Measurements from ENCODE around the gene EIF3L. TPM values are rescaled to one million over a fixed set of nuclear protein-coding genes. Genes with fewer than 3 reads are reported as not detected.

EIF3L gene
- total and polyA plus RNA-seq, 10 of the 15 experiments (the other 5 are each of a cell fraction or from before 2014, with no cell fraction given) = 294 to 1,037 (median 618) TPM

DNA sequence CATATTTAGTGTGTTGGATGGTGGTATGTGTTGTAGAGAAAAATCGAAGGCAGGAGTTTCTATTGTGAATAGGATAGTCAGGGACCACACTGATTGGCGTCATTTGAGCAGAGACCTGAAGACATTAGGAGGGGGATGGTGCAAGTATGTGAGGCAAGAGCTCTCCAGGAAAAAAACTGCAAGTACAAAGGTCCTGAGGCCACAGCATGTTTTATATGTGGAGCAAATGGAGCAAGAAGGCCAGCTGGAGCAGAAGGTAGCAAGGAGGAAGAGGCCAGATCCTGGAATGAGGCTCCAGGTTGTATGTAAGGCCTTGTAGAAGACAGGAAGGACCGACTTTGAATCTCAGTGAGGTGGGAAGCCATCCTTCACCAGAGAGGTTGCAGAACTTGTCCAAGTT lies 42.7 kb downstream of the EIF3L start (continued):
- TF ChIP-seq, protein P1, sequence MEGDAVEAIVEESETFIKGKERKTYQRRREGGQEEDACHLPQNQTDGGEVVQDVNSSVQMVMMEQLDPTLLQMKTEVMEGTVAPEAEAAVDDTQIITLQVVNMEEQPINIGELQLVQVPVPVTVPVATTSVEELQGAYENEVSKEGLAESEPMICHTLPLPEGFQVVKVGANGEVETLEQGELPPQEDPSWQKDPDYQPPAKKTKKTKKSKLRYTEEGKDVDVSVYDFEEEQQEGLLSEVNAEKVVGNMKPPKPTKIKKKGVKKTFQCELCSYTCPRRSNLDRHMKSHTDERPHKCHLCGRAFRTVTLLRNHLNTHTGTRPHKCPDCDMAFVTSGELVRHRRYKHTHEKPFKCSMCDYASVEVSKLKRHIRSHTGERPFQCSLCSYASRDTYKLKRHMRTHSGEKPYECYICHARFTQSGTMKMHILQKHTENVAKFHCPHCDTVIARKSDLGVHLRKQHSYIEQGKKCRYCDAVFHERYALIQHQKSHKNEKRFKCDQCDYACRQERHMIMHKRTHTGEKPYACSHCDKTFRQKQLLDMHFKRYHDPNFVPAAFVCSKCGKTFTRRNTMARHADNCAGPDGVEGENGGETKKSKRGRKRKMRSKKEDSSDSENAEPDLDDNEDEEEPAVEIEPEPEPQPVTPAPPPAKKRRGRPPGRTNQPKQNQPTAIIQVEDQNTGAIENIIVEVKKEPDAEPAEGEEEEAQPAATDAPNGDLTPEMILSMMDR (IDR thresholded peaks at IDR 0.05 in 2 of 3, conservative IDR thresholded peaks at IDR 0.05 in 1 of 3; ENCODE audit: control insufficient read depth in 2 of 3, extremely low read depth in 1 of 3, insufficient read depth in 1 of 3, low read depth in 3 of 3, low read length in 3 of 3) = no peak

DNA sequence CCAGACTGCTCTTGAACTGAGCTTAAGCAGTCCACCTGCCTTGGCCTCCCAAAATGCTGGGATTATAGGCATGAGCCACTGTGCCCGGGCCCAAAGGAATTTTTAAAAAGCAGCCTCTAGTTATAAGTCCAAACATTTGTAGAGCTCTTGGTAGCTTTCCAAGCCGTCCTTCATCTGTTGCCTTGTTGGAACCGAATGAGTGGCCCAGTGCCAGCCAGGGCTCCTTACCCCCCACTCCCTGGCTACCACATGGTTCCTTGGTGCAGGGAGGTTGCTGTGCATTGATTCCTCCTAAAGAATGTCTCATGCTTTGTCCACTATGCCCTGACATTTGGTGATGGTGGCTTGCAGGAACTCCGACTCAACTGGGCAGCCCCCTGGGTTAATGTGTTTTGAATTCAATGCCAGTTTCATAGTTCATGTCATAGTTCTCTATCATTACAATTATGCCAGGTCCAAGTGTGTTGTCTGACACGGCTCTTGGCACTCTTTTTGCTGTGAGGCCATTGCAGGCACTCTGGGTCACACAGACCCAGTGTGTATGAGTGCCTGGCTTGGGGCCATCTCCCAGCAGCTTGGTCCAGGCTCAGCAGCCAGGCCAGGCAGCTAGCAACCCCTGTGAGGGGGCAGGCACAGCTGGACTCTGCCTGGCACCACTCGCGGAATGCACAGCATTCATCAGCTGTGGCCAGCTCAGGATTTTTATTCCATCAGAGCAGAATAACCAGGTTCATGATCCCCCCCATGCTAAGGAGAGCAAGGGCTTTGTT lies 43.5 kb downstream of the EIF3L start:
- ChIA-PET SMC1A (ENCODE audit: uncharacterized antibody, unreplicated experiment) (interaction anchor here (0.6 to 1.3 kb wide), 3 partner anchors 10 to 845 kb away, joined by 3 read pairs; partner anchors contain the start of genes C22orf23 and POLR2F), POLR2A (no interaction called here), RAD21 (ENCODE audit: unreplicated experiment) (interaction anchor here (0.6 kb wide), 1 partner anchor 640 kb away, joined by 3 read pairs; no protein-coding TSS in a partner anchor), CTCF (interaction anchor here (0.8 to 0.9 kb wide), 2 partner anchors 41 to 74 kb away, joined by 3 to 4 read pairs; no protein-coding TSS in a partner anchor)
- H3K4me3 ChIP-seq = no peak overlapping the region
- intact Hi-C loops (cut with micrococcal nuclease; ENCODE audit: unreplicated experiment) = no loop called here
- H4K20me1 ChIP-seq (ENCODE audit: control insufficient read depth, insufficient read depth) = no peaks in the 10 kb centered on the region
- no peak overlapping the region for H2AFZ ChIP-seq (ENCODE audit: control insufficient read depth, low read depth, low read length)
- no peaks in the 10 kb centered on the region for H3K79me2 ChIP-seq (ENCODE audit: control insufficient read depth, insufficient read depth, low read length)
- H3K27ac ChIP-seq (ENCODE audit: control insufficient read depth, insufficient read depth) = no peak overlapping the region
- peaks cover 11% of the 10 kb centered on the region for H3K4me1 ChIP-seq (ENCODE audit: control insufficient read depth, insufficient read depth, low read length)
- H3K9ac ChIP-seq (ENCODE audit: control insufficient read depth, insufficient read depth, low read length) = no peak overlapping the region
- H3K27me3 ChIP-seq (replicated peaks in 1 of 2; ENCODE audit: control insufficient read depth in 2 of 2, insufficient read depth in 2 of 2, low read length in 1 of 2) = no peaks in the 10 kb centered on the region
- DNase-seq (ENCODE audit: low read depth, low spot score) (no peak), ATAC-seq (no peak), FAIRE-seq (no peak)
- BruUV-seq (replicated peaks) = no TSS peak
- no peaks in the 10 kb centered on the region for H3K9me3 ChIP-seq (replicated peaks; ENCODE audit: control insufficient read depth, insufficient read depth, low read length)
- no peak for TF ChIP-seq MEF2B (IDR thresholded peaks at IDR 0.05; ENCODE audit: partially characterized antibody, poor library complexity, severe bottlenecking)
- TF ChIP-seq POLR2A (IDR thresholded peaks at IDR 0.05; ENCODE audit: low read depth, low read length) = peak; percentile 38; the same call in 1 of the 2 replicates
- in situ Hi-C loops (cut with MboI) = no loop called here
- H3K4me2 ChIP-seq (ENCODE audit: control insufficient read depth, insufficient read depth) = no peak overlapping the region
- 90% methylated on average over 7 of the region's 7 CpGs for WGBS (ENCODE audit: insufficient coverage, insufficient replicate concordance, low lambda C conversion rate, missing lambda C conversion rate)
- peaks cover 7% of the 10 kb centered on the region in 2 experiments for H3K36me3 ChIP-seq (ENCODE audit: control insufficient read depth in 2 of 2, insufficient read depth in 2 of 2, low read length in 1 of 2)
